Type B pancreatic cell (in vitro differentiated cells): Measurements from ENCODE around the gene PITRM1. TPM values are rescaled to one million over a fixed set of nuclear protein-coding genes. Genes with fewer than 3 reads are reported as not detected.
A peak's percentile ranks its signal among the peaks of the same experiment; 100 is the strongest.

Experiments
- DNase-seq: peaks from one replicate; pipeline ENCODE4 v3.0.0; 2021; ENCODE audit warnings: mixed read lengths; ENCODE audit not compliant: unreplicated experiment; ENCODE audit errors: extremely low spot score
- H3K27ac Mint-ChIP-seq: 2 replicates; pipeline ENCODE4 v1.8.0; 2021; ENCODE audit warnings: mild to moderate bottlenecking, mixed read lengths
- H3K27me3 Mint-ChIP-seq: 2 replicates; pipeline ENCODE4 v1.8.0; 2021; ENCODE audit warnings: mixed read lengths
- H3K36me3 Mint-ChIP-seq: 2 replicates; pipeline ENCODE4 v1.8.0; 2021; ENCODE audit warnings: mixed read lengths
- H3K4me1 Mint-ChIP-seq: one replicate; pipeline ENCODE4 v1.8.0; 2021; ENCODE audit warnings: mixed read lengths; ENCODE audit not compliant: unreplicated experiment
- H3K4me3 Mint-ChIP-seq: 2 replicates; pipeline ENCODE4 v1.8.0; 2021; ENCODE audit warnings: mild to moderate bottlenecking, mixed read lengths
- H3K9me3 Mint-ChIP-seq: 2 replicates; pipeline ENCODE4 v1.8.0; 2021; ENCODE audit warnings: mixed read lengths
- CTCF ChIP-seq: fragments of 200-600 bp; sonication (generic); conservative IDR thresholded peaks from 2 replicates; pipeline ENCODE4 v1.5.0; 2021; ENCODE audit warnings: antibody characterized with exemption, mild to moderate bottlenecking
- total RNA-seq: library from RNA; stranded (reverse); gene quantifications from 2 replicates; pipeline ENCODE4 v1.2.1, GENCODE V29; 2021; ENCODE audit warnings: low replicate concordance

The PITRM1 gene
- total RNA-seq, 1 donor from 2014 or later: 62.3 TPM

- no peak overlapping the region for H3K27ac Mint-ChIP-seq
- no peaks in the 10 kb centered on the region for H3K27me3 Mint-ChIP-seq
- no peak overlapping the region for H3K4me3 Mint-ChIP-seq
- peaks cover under 1% of the 10 kb centered on the region for H3K4me1 Mint-ChIP-seq
- peak; percentile 68 for TF ChIP-seq CTCF
- no peaks in the 10 kb centered on the region for H3K9me3 Mint-ChIP-seq
- peaks cover 19% of the 10 kb centered on the region for H3K36me3 Mint-ChIP-seq
- DNase-seq: no peak
These were observed 52.7 kb downstream of the PITRM1 start for GRCh38 chr10:3119796-3120459.

GRCh38 chr10:3118641-3119091, 53.9 kb downstream of the PITRM1 start:
- H3K27me3 Mint-ChIP-seq: no peaks in the 10 kb centered on the region
- no peak for TF ChIP-seq CTCF
- H3K9me3 Mint-ChIP-seq: no peaks in the 10 kb centered on the region
- no peaks in the 10 kb centered on the region for H3K4me1 Mint-ChIP-seq
- H3K36me3 Mint-ChIP-seq: peaks cover 19% of the 10 kb centered on the region
- no peak overlapping the region for H3K4me3 Mint-ChIP-seq
- DNase-seq: no peak
- H3K27ac Mint-ChIP-seq: no peak overlapping the region

- no peaks in the 10 kb centered on the region for H3K9me3 Mint-ChIP-seq
- H3K36me3 Mint-ChIP-seq: peaks cover 15% of the 10 kb centered on the region
- TF ChIP-seq CTCF: no peak
- H3K4me1 Mint-ChIP-seq: no peaks in the 10 kb centered on the region
- no peaks in the 10 kb centered on the region for H3K27me3 Mint-ChIP-seq
- DNase-seq: no peak
- no peak overlapping the region for H3K4me3 Mint-ChIP-seq
- H3K27ac Mint-ChIP-seq: no peak overlapping the region
These were observed 55.1 kb downstream of the PITRM1 start for GRCh38 chr10:3117486-3117885.

- Mint-ChIP-seq H3K27me3 (no peaks in the 10 kb centered on the region), H3K4me3 (no peak overlapping the region), H3K27ac (no peak overlapping the region), H3K9me3 (no peaks in the 10 kb centered on the region), H3K36me3 (peaks cover 15% of the 10 kb centered on the region), H3K4me1 (no peaks in the 10 kb centered on the region)
- TF ChIP-seq CTCF: no peak
- no peak for DNase-seq
These were observed 56.0 kb downstream of the PITRM1 start for GRCh38 chr10:3116508-3117100.

GRCh38 chr10:3115685-3116084, 56.9 kb downstream of the PITRM1 start:
- DNase-seq: no peak
- H3K36me3 Mint-ChIP-seq: peaks cover 20% of the 10 kb centered on the region
- no peak for TF ChIP-seq CTCF
- H3K4me1 Mint-ChIP-seq: no peaks in the 10 kb centered on the region
- H3K27me3 Mint-ChIP-seq: no peaks in the 10 kb centered on the region
- no peak overlapping the region for H3K27ac Mint-ChIP-seq
- H3K4me3 Mint-ChIP-seq: no peak overlapping the region
- no peaks in the 10 kb centered on the region for H3K9me3 Mint-ChIP-seq
